HG03460 (cell line): Measurements from ENCODE around the gene POLR2H.
A peak's percentile ranks its signal among the peaks of the same experiment; 100 is the strongest.
"Not testable (repeated sequence)": the region's sequence is repeated elsewhere in the genome, so short reads cannot be mapped to it uniquely, and the experiment has no call there.

Experiments used
- ATAC-seq: cut with Tn5 transposase; IDR thresholded peaks from one replicate; pipeline ENCODE4 v1.9.1; 2021; ENCODE audit not compliant: unreplicated experiment

Gene POLR2H

DNA sequence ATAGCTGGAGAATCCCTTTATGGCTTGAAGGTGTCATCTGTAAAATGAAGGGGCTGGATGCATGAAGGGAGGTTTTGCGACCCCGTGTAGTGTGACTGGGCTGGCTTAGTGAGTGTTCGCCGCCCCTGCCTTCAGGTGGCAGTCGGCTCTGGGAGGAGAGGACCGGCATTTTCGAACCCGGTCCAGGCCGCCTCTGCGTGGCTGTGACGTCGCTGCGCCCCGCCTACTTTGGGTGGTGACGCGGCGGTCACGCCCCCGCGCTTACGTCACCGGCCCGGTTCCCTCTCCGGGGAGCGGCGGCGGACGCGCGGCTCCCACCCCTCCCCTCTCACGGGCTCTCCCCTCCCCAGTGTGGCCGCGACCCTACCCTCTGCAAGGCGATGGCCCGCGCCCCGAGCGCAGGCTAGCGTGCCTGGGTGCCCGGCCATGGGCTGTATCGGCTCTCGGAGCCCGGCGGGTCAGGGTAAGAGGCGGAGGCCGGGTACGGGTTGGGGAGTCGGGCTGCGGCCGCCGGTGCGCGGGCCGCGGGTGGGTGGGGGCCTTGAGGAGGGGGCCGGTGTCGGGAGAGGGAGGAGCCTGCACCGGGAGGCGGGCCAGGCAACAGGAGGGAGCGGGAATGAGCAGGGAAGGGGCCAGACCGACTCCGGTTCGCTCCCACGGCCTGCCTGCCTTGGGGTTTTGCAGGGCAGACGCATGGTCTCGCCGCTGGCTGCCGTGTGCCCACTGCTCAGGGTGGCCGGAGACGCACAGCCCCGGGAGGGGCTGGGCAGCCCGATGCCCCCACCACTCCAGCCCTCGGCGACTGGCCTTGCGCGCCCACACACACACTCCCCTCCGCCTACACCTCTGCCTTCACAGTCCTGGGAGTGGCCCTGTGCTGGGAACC, 25.6 kb upstream of the POLR2H start:
- ATAC-seq: peak; percentile 76

DNA sequence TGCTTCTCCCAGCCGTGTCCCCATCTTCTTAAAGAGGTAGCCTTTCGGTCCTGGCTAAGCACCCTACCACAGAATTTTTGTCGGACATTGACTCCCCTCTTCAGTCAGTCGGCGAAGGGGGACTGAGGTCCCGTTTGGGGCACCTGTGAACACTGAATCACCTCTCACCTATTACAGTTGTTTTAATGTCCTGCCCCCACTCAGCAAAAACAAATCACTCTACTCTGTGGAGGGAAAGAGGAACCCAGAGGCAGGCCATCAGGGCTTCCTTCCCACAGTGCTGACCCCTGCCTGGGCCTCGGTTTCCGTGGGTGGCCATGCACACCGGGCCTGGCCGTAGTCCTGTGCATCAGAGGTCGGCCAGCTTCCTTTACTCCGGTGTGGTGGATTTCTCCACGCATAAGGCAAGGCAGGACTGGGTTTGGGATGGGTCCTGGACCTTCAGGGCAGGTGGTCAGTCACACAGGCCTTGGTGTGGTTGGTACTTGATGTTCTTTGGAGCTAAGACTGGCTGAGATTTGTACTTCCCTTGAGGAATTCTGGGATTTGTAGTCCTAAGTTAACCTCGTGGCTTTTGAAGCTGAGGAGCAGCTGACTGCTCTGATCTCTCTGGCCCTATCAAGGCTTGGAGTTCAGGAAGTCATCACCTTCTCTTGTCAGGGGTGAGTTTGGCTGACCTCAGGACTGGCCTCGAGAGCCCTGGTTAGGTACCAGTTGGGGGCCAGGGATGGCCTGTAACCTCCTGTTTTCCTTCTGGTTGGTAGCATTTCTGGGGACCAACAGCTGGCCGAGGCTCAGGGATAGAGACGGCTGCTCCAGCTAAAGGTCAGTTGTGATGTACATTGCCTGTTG, 24.7 kb upstream of the POLR2H start:
- ATAC-seq: no peak

DNA sequence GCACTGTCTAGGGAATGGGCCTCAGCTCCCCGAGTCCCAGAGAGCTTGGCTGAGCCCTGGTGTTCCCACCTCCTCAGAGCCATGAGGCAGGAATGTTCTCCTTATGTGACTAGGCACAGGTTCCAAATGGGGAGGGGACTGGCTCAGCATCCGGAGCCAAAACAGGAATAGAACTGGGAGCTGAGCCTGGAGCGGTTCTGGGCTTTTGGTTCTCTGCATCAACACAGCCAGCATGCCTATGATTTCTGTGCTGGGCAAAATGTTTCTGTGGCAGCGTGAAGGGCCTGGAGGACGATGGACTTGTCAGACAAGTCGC, 24.2 kb upstream of the POLR2H start, which contains the start of gene FAM131A:
TSS of gene FAM131A (plus strand) at position 202 of the 316 bp plus-strand sequence. CDS start at position 233, 31 bp downstream.
- ATAC-seq: no peak

DNA sequence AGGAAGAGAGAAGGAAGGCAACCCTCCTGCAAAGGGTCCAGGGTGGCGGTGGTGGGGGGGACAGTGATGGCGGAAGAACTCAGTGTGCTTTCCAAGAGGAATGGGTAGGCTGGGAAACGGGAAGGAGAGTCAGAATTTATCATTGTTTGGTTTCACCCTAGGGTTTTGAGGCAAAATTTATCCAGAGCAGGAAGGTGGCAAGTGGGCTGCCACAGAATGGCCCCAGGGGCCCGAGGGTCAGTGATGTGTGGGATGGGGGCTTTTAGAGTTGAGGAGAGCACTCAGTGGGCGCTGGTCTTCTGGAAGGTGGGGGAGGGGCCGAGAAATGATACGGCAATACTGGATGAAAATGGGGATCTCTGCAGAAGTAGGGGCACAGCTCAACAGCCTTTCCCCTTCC, 23.5 kb upstream of the POLR2H start:
- ATAC-seq: no peak

DNA sequence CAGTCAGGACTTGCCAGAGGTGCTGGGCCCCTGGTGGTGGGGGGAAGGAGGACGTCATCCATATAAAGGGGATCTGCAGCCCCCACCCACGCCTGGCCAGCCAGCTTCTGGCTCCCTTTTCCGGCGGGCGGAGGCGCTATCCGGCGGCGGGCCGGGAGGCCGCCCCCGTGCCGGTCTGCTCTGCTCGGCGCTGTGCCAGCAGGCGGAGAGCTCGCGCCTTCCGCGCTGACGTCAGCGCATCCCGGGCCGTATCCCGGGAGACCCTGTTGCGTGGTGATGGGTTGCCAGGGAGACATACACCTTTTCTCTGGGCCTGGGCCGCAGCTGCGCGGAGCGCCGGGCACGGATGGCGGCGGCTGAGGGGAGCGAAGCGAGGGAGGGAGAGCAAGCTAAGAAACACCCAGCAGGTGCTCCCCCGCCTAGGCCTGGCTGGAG, 23.0 kb upstream of the POLR2H start:
- ATAC-seq: no peak

DNA sequence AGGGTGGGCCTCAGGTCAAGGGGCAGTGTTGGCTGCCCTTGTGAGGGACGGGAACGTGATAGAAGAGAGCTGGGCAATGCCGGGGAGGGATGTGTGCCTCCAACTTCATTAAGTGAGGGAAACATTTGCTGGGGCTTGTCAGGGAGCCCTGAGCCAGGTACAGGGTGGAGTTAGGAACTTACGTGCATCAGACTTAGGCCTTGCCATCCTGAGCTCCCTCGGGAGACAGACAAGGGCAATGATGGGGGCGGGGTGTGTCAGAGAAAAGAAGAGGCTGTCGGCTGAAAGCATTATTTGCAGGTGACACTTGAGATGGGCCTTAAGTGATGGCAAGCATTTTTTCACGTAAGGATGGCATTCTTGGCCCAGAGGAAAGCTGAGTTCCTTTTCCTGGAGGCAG, 22.5 kb upstream of the POLR2H start:
- no peak for ATAC-seq

DNA sequence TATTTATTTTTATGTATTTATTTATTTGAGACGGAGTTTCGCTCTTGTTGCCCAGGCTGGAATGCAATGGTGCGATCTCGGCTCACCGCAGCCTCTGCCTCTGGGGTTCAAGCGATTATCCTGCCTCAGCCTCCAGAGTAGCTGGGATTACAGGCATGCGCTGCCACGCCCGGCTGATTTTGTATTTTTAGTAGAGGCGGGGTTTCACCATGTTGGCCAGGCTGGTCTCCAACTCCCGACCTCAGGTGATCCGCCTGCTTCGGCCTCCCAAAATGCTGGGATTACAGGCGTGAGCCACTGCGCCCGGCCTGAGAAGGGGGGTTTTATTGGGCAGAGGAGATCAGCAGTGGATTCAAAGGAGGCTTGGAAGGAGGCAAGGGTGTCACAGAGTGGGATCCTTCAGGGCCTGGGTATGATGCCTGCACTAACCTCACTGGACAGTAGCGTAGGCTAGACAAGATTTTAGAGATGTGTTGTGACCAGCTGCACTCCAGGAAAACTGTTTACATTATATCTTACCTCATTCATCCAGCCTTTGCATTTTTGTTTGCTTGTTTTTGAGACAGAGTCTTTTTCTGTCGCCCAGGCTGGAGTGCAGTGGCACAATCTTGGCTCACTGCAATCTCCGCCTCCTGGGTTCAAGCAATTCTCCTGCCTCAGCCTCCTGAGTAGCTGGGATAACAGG, 21.9 kb upstream of the POLR2H start:
- not testable (repeated sequence) for ATAC-seq

DNA sequence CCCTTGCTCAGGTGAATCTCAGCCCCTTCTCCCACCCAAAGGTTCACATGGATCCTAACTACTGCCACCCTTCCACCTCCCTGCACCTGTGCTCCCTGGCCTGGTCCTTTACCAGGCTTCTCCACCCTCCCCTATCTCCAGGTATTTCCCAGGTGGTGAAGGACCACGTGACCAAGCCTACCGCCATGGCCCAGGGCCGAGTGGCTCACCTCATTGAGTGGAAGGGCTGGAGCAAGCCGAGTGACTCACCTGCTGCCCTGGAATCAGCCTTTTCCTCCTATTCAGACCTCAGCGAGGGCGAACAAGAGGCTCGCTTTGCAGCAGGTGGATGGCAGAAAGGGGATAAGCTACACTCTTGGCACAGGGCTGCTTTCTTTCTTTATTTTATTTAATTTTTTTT, 19.6 kb upstream of the POLR2H start:
- ATAC-seq: no peak

DNA sequence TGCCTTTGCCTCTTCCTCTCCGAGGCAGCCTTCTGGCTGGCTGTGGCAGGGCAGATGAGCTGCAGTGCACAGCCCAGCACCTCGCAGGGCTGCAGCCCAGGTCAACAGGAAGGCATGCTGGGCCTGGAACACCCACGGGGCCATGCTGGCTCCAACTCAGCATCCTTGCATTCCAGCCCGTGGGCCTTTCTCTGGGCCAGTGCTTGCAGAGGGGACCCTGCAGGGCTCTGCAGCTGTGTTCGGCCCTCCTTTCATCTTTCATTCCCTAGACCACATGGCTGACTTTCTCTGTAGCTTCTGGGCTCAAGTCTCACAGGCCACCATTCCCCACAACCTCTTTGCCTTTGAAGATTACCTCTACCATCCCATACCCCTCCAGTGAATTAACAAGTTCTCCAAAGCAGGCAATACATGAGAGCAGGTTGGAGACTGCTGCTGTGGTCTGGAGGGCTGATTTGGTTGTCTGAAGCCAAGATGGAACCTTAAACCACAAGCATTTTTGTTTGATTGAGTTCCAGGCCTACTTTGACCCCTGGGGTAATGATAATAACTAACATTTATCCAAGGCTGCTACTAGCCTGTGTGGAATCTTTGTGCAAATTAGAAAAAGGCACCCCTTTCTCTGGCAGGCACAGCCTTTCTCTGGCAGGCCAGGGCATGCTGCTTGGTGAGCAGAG, 18.2 kb upstream of the POLR2H start:
- ATAC-seq: no peak

DNA sequence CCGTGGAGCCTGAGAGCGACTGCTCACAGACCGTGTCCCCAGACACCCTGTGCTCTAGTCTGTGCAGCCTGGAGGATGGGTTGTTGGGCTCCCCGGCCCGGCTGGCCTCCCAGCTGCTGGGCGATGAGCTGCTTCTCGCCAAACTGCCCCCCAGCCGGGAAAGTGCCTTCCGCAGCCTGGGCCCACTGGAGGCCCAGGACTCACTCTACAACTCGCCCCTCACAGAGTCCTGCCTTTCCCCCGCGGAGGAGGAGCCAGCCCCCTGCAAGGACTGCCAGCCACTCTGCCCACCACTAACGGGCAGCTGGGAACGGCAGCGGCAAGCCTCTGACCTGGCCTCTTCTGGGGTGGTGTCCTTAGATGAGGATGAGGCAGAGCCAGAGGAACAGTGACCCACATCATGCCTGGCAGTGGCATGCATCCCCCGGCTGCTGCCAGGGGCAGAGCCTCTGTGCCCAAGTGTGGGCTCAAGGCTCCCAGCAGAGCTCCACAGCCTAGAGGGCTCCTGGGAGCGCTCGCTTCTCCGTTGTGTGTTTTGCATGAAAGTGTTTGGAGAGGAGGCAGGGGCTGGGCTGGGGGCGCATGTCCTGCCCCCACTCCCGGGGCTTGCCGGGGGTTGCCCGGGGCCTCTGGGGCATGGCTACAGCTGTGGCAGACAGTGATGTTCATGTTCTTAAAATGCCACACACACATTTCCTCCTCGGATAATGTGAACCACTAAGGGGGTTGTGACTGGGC, 16.8 kb upstream of the POLR2H start:
- ATAC-seq: no peak

DNA sequence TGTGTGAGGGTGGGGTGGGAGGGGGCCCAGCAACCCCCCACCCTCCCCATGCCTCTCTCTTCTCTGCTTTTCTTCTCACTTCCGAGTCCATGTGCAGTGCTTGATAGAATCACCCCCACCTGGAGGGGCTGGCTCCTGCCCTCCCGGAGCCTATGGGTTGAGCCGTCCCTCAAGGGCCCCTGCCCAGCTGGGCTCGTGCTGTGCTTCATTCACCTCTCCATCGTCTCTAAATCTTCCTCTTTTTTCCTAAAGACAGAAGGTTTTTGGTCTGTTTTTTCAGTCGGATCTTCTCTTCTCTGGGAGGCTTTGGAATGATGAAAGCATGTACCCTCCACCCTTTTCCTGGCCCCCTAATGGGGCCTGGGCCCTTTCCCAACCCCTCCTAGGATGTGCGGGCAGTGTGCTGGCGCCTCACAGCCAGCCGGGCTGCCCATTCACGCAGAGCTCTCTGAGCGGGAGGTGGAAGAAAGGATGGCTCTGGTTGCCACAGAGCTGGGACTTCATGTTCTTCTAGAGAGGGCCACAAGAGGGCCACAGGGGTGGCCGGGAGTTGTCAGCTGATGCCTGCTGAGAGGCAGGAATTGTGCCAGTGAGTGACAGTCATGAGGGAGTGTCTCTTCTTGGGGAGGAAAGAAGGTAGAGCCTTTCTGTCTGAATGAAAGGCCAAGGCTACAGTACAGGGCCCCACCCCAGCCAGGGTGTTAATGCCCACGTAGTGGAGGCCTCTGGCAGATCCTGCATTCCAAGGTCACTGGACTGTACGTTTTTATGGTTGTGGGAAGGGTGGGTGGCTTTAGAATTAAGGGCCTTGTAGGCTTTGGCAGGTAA, 16.0 kb upstream of the POLR2H start:
- ATAC-seq: no peak

DNA sequence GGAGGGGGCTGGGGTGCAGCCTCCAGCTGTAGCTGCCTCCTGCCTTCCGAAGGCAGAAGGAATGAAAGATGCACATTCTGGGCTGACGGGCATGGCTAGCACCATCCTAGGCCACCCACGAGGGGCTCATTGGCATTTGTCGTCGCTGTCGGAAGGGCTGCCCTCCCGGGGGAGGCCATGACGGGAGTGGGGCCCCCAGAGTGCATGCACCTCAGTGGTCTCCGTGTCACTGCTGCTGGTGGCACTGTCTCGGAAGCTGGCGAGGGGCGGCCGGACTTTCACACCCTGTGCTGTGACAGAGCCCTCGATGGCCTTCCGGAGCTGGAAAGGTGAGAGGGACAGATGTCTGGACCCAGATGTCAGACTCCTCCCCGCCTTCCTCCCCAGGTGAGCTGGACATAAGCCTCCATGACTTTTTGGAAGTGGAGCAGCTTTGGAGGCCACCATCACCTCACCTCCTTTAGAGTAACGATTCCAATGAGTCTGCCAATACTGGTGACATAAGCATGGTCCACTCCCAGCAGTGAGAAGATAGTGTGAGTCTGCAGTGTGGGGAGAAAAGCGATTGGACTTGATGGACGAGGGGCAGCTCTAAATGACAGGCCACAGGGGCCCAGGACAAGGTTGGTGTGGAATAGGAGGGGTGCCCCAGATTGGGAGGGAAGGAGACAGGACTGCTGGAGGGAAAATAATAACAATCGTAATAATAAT, 14.9 kb upstream of the POLR2H start:
- ATAC-seq: no peak

DNA sequence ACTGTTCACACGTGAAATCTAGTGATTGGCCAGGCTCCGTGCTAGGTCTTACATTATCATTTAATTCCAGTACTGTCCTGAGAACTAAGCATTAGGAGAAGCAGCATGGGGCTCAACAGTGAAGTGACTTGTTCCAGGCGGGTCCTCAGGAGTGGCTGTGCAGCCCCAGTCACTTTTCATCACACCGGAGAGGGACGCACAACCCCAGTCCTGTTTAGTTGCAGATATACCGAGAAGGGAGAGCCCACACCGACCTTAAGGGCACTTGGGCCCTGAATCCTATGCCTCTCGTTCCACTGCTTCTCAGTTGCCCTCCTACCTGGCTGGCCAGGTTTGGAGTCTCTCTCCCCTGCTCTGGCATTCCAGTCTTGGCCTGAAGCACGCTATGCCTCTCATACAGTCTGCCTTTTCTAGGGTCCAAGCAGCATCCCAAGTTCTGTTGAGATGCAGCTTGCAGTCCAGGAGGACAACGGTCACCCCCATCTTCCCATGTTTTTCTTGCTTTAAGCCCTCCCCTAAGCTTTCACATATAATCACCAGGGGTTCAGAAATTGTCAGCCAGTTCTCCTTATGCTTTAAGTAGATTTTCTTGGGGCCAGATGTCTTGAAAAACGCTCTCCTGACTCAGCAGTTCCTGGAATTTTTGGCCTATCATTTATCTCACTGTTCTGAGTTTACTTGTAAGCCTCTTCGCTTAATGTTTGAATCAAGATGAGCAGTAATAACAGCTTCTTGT, 14.0 kb upstream of the POLR2H start:
- ATAC-seq: no peak

DNA sequence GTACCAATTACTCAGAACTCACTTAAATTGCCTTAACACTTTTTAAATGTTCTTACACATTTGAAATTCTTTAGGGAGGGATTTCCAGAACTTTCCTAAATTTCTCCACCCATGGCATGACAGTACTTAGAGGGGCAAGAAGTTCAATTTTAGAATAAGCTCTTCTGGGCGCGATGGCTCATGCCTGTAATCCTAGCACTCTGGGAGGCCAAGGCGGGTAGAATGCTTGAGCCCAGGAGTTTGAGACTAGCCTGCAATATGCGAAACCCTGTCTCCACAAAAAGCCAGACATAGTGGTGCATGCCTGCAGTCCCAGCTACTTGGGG, 13.5 kb upstream of the POLR2H start:
- ATAC-seq: no peak

DNA sequence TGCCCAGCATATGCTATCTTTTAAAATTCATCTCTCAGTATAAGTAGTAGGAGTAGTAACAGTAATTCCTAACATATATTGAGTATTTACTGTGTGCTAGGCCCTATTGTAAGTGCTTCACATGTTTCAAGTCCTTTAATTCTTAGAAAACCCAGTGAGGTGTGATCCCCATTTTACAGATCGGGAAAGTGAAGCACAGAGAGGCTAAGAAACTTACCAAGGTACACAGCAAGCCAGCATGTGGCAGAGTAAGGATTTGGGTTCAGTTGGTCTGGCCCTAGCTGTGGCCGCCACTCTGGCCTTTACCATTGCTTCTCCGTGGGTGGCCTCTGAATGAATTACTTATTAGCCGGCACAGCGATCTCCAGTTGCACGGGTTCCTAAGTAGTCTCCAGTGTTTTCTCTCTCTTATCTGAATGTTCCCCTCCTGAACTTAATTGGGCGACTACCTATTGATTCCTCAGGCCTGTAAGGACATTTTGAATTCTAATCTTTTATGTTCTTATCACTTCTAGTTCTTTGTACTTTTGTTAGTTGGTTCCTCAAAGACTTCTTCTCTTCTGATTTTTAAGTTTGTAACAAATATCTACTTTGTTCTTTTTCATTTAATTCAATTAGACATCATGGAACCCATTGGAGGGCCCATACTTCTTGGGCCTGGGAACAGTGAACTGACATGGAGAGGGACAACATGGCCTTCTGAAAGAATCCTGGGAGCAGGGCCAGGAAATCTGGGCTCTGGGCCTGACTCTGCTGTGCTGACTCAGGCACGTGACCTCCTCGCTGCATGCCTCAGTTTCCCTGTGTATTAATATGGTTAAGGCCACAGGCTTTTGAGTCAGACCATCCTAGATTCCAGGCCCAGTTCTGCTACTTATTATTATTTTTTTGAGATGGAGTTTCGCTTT, 11.7 kb upstream of the POLR2H start:
- no peak for ATAC-seq

DNA sequence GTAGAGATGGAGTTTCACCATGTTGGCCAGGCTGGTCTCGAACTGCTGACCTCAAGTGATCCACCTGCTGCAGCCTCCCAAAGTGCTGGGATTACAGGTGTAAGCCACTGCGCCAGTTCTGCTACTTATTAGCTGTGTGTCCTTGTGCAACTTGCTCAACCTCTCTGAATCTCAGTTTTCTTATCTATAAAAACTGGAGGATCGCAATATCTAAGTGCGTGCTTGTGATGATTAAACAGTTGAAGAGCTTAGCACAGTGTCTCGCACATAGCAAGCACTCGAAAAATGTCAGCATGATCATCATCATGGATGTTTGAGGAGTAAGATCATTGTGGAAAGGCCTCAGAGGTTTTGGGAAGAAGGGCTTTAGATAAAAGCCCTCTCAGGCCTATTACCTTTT, 10.9 kb upstream of the POLR2H start:
- ATAC-seq: no peak

DNA sequence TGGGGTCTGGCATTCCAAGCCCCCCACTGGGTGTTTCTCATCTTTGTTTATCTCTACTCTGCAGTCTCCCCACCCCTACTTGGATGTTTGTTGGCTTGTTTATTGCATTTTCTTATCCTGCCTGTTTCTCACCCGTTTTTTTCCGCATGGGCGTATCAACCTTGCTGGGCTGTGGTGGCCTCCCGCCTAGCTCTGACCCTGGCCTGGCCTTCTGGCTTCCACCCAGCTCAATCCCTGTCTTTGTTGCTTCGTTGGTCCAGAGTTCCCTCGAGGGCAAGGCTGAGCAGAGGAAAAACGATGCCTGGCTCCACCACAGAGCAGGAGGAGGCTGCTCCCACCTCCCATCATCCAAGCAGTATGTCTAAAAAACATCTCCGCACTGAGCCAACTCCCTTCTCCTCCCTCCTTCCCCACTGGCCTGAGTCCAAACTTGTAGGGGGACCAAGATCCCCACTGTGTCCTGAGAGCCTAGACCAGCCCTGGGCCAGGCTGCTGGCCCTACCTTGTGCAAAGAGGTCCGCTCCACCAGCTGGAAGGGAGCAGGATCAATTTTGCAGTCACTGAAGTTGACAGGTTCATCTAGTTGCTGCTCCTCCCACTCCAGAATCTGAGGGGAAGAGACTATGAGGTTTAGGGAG, 9.9 kb upstream of the POLR2H start:
- no peak for ATAC-seq
